NCI-H1930 (cell line): ENCODE measurements around the gene CDK6.

Experiments used
- DNase-seq, 2 experiments: peaks; one replicate each; lab custom pipeline; 2025; lab: John Stamatoyannopoulos, UW

CDK6 gene

GRCh38 chr7:92845736-92846135 is 9.4 kb upstream of the CDK6 start:
- no peak for DNase-seq

DNA sequence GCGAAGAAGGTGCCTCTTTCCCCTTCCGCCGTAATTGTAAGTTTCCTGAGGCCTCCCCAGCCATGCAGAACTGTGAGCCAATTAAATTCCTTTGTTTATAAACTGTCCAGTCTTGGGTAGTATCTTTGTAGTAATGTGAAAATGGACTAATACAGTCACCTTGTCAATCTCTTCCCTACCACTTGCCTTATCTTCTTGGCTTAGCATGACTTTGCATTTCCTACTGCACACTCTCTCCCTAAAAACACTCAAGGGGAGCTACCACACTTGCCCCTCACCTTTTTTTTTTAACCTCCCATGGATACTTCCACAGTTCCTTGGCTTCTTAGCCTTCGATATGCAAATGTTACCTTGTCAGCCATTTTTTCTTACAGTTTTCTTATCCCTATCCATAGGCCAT is 7.4 kb upstream of the CDK6 start:
- DNase-seq: no peak

DNA sequence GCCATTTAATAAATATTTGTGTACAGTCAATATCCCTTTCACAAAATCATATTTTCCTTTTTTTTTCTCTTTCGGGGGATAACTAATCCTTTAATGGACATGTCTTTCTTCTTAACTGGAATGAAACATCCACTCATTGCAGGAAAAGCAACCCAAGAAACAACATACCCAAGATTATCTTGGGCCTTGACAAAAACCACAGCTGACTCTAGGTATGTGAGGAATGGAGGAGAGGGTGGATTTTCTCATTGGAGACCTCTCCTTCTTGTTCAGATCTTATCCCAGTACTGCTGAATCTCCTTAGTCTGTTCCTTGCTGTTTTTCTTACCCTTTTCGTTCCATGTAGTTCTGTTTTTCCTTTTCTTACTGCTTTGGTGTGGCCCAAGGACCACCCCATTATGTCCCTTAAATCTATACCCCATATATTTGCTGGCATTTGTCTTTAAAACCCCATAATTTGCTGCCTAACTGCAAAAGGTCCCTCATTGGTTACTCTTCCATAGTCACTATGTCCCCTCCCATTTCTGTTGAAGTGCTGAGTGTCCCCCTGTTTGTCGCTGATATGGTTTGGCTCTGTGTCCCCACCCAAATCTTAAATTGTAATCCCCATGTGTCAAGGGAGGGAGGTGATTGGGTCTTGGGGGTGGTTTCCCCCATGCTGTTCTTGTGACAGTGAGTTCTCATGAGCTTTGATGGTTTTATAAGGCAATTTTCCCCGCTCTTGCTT is 6.8 kb upstream of the CDK6 start:
- no peak for DNase-seq

- DNase-seq: no peak
These were observed 4.8 kb upstream of the CDK6 start for GRCh38 chr7:92841192-92841591.

GRCh38 chr7:92840316-92840715 is 3.9 kb upstream of the CDK6 start:
- peak in 1 of 2 experiments; percentile 25 for DNase-seq

DNA sequence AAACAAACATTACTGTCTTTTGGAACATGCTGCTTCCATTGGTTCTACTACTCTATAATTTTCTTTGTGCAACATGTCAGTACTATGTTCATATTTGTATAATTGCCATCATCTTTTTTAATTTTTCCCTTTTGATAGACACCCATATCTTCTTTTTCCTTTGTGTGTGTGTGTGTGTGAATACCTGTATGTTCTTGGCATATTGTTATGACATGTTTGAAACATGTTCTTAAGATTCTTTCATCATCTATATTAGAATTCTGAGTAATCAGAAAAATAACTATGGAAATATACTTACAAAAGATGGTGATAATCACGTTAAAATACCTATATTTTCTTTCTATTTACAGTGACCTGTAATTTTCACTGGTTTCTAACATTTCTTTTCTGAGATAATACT is 3.5 kb upstream of the CDK6 start:
- no peak for DNase-seq

- DNase-seq: no peak
These were observed 2.6 kb upstream of the CDK6 start for GRCh38 chr7:92838934-92839333.

DNA sequence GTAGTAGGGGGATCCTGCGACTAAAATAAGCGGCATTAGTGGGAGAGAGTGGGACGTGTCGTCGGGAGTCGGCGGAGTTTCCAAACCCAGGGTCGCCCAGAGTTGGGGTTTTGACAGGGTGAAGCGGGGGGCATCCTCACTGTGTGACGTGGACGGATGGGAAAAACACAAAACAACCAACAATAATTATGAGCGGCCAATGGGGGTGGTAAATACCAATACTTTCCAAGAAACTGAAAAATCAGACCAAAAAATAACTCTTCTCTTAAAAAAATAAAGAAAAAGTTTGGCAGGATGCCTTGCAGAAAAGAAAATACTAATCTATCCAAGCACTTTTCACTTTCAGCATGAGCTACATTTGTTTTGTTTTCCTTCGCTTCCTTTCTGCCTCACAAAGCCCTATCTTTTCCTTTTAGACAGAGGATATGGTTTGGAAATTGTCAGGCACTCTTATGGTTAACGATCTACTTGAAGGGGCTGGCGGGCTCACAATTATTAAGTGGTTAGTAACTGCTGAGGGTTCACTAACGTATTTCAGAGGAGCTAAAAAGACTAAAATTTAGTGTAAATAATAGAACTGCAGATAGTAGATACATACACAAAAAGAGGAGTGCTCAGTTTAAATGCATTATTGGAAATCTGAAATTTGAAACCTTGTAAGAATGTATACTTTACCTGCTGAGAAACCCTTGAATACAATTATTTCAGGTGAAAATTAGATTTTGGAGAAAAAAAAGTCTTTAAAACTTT is 802 bp upstream of the CDK6 start:
- no peak for DNase-seq

DNA sequence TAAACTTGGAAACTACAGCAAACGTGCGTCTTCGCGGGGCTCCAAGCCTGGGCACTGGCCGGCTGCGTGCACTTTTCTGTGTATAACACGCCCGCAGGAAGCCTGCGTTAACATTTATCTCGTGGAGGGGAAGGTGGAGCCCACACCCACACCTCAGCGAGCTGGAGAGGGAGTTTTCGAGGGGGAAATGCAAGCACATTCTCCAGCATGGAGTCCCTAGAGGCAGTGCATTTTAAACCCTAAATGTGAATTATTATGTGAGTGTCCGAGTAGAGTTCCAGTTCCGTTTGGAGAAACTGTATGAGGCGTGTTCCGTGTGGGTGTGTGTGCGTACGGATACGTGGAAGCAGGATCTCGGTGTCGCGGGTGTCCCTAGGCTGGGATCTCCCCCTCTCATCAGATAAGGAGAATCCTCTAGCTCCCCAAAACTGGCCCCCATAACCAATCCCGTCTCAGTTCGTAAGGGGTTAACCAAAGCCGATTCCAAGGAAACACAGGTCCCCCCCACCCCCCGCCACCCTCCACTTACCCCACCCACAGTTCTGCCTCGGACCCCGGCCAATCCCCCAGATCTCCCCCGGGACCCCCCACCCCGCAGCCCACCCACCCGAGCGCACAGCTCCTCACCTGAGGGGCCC is 403 bp downstream of the CDK6 start:
- no peak for DNase-seq

- peak; percentile 19 to 38 for DNase-seq
These were observed 1.0 kb downstream of the CDK6 start for GRCh38 chr7:92835261-92835850.

- DNase-seq: no peak
These were observed 1.7 kb downstream of the CDK6 start for GRCh38 chr7:92834507-92835260.

DNA sequence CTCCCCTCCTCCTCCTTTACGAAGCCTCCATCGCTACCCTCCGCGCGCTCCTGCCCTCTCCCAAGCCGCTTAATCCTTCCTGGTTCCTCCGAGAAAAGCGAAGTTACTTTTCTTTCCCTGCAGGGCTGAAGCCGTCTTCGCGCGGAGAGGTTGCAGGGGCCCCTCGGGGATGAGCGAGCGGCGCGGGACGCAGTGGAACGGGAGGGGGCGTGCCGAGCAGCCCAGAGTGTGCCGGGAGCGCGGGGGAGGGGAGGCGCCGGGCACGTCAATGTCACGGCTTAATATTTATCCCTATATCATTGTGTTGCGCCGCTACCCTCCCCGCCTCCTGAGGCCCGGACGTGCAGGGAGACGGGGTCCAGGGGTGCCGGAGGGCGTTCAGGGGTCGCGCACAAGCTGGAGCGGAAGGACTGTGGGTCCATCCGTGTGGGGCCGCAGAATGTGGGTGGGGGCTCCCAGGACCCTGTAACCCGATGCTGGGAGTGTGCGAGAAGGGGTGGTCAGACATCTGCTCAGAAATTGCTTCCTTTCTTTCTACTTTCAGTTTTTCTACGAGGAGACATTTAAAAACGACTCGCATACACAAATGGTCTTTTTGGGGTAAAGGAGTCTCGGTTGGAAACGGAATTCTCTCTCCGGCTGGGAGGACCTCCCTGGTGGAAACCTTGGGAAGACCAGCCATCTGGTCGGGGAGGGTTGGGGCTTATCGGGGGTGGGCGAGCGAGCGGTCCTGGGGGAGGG is 2.4 kb downstream of the CDK6 start:
- peak; percentile 62 to 78 for DNase-seq

GRCh38 chr7:92833024-92833765 is 3.2 kb downstream of the CDK6 start:
- peak; percentile 72 to 86 for DNase-seq

DNA sequence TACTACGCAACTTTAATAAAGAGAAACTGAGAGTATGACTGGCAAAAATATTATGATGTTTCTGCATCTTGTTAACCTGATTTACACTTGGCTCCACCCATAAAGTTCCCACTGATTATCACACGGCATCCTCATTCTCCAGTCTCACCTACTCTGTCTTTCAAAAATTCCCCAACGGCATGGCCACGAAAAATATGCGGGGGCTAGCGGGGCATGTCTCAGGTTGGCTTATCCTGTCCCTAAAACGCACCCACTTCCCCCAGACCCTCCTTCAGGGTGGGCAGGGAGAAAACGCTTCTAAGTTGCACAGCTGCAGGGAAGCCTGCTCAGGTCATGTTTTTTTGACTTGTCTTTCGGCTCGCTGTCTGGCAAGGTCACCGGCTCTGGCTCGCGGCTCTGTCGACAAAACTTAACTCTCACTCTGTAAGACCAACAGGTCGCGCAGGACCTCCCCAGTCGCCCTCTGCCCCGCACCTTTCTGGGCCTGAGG is 3.8 kb downstream of the CDK6 start:
- DNase-seq: no peak

DNA sequence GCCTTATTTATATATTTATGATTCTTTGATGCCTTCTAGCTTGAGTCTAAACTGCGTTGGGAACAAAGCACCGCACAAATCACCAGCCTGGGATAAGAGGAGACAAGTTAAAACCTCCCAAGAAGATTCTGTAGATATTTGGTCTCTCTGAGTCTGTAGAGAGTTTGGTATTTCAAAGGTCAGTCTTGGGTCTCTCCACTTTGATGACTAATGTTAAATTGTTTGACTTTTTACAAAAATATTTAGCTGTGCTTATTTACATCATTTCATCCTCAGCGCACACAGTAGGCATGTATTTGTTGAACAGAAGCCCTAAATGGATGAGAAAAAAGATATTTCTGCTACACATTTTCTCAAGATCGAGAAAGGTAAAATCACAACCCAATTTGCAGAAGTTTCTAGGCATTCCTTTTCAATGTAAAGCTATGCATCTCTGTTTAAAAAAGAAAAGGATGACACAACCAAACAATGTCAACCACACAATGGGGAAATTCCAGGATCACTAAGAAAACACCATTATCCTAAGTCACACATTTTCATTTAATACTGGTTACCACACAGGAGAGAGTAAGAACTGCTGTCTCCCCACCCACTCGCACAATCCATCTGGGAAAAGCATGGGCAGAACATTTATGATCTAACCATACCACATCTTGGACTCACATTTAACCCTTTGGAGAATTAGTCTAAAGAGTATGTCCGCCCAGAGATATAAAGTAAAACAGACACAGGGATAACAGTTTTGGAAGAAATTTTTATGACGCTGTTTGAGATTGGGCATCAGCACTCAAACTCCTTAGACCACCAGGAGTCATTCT is 4.4 kb downstream of the CDK6 start:
- DNase-seq: no peak

GRCh38 chr7:92830532-92831110 is 5.8 kb downstream of the CDK6 start:
- no peak for DNase-seq

GRCh38 chr7:92830027-92830426 is 6.3 kb downstream of the CDK6 start:
- DNase-seq: no peak

DNA sequence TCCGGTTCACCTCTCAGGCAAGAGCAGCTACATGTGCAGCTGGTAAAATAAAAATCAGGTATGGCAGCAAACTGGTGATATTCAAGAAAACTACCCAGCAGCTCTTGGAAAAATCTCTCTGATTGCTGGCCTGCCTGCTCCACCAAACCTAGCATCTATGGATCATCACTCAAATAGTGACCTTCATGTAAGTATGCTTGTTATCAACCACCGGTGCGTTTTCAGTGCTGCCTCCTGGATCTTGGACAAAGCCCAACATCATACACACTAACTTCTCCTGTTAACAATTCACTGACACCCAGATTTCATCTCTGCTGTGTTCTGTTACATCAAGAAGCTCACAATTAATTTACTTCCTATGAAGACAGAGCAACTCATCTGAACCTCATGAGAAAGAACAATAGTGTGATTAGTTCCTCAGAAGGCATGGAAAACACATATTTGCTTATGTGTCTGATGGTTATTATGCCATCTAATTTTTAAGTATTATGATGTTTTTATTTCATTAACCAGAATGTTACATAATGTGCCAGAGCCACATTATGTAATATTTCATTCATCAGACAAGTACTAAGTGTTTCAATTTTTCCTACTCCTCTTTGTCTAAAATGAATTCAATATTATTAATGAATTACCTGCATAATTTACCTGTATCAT is 8.8 kb downstream of the CDK6 start:
- no peak for DNase-seq
